GM19023 (cell line): ENCODE data around the gene IDH3G.
"Not testable (repeated sequence)": the region's sequence is repeated elsewhere in the genome, so short reads cannot be mapped to it uniquely, and the experiment has no call there.

ENCODE experiments used
- ATAC-seq: cut with Tn5 transposase; IDR thresholded peaks from one replicate; pipeline ENCODE4 v1.9.1; 2021; ENCODE audit warnings: mild to moderate bottlenecking, moderate library complexity; ENCODE audit not compliant: unreplicated experiment

IDH3G gene

GRCh38 chrX:153794018-153794896, at the start of gene IDH3G, which contains the start of gene SSR4:
TSS of gene IDH3G (minus strand) at chrX:153794375. CDS start at chrX:153794326, 49 bp downstream.
TSS of gene SSR4 (plus strand) at chrX:153794668. CDS start at chrX:153794688, 20 bp downstream.
- peak; percentile 89 for ATAC-seq

GRCh38 chrX:153836921-153837320, 42.7 kb upstream of the IDH3G start:
- ATAC-seq: no peak

- no peak for ATAC-seq
Observed at GRCh38 chrX:153832728-153833127, 38.6 kb upstream of the IDH3G start.

- ATAC-seq: no peak
Observed at GRCh38 chrX:153831429-153832150, 37.4 kb upstream of the IDH3G start.

GRCh38 chrX:153830640-153831428, 36.7 kb upstream of the IDH3G start:
- no peak for ATAC-seq

- no peak for ATAC-seq
Observed at GRCh38 chrX:153829799-153830639, 35.8 kb upstream of the IDH3G start, which contains the start of gene PDZD4. TSS of gene PDZD4 (minus strand) at chrX:153830544. CDS start at chrX:153830298, 246 bp downstream.

GRCh38 chrX:153829549-153829798, 35.3 kb upstream of the IDH3G start:
- ATAC-seq: no peak

- ATAC-seq: no peak
Observed at GRCh38 chrX:153828723-153829548, 34.8 kb upstream of the IDH3G start.

- no peak for ATAC-seq
Observed at GRCh38 chrX:153828308-153828707, 34.1 kb upstream of the IDH3G start.

- no peak for ATAC-seq
Observed at GRCh38 chrX:153827903-153828302, 33.7 kb upstream of the IDH3G start.

- ATAC-seq: no peak
Observed at GRCh38 chrX:153827016-153827415, 32.8 kb upstream of the IDH3G start.

- ATAC-seq: no peak
Observed at GRCh38 chrX:153825042-153825441, 30.9 kb upstream of the IDH3G start.

- no peak for ATAC-seq
Observed at GRCh38 chrX:153824348-153824747, 30.2 kb upstream of the IDH3G start.

- ATAC-seq: no peak
Observed at GRCh38 chrX:153821066-153821465, 26.9 kb upstream of the IDH3G start.

- ATAC-seq: no peak
Observed at GRCh38 chrX:153820601-153821000, 26.4 kb upstream of the IDH3G start.

GRCh38 chrX:153819384-153820040, 25.3 kb upstream of the IDH3G start:
- ATAC-seq: no peak

- no peak for ATAC-seq
Observed at GRCh38 chrX:153818571-153819383, 24.6 kb upstream of the IDH3G start.

GRCh38 chrX:153818064-153818463, 23.9 kb upstream of the IDH3G start:
- ATAC-seq: not testable (repeated sequence)
